GM10847 (cell line): ENCODE measurements around the gene TUBGCP6.

ENCODE experiments used
- POLR2A ChIP-seq: IDR thresholded peaks from 2 replicates; pipeline ENCODE4 v1.6.1; 2011; ENCODE audit not compliant: insufficient read length; ENCODE audit errors: extremely low read depth

TUBGCP6 gene

DNA sequence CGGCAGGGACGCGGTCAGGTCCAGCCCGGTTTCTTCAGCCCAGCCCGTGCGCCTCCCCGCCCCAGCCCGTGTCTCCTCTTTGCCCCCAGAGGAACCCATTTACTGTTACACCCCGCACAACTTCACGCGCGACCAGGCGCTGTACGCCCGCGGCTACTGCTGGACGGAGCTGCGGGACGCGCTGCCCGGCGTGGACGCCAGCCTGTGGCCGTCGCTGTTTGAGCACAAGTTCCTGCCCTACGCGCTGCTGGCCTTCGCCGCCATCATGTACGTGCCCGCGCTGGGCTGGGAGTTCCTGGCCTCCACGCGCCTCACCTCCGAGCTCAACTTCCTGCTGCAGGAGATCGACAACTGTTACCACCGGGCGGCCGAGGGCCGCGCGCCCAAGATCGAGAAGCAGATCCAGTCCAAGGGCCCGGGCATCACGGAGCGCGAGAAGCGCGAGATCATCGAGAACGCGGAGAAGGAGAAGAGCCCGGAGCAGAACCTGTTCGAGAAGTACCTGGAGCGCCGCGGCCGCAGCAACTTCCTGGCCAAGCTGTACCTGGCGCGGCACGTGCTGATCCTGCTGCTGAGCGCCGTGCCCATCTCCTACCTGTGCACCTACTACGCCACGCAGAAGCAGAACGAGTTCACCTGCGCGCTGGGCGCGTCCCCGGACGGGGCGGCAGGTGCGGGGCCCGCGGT lies 67.8 kb downstream of the TUBGCP6 start:
- TF ChIP-seq POLR2A, result no peak

DNA sequence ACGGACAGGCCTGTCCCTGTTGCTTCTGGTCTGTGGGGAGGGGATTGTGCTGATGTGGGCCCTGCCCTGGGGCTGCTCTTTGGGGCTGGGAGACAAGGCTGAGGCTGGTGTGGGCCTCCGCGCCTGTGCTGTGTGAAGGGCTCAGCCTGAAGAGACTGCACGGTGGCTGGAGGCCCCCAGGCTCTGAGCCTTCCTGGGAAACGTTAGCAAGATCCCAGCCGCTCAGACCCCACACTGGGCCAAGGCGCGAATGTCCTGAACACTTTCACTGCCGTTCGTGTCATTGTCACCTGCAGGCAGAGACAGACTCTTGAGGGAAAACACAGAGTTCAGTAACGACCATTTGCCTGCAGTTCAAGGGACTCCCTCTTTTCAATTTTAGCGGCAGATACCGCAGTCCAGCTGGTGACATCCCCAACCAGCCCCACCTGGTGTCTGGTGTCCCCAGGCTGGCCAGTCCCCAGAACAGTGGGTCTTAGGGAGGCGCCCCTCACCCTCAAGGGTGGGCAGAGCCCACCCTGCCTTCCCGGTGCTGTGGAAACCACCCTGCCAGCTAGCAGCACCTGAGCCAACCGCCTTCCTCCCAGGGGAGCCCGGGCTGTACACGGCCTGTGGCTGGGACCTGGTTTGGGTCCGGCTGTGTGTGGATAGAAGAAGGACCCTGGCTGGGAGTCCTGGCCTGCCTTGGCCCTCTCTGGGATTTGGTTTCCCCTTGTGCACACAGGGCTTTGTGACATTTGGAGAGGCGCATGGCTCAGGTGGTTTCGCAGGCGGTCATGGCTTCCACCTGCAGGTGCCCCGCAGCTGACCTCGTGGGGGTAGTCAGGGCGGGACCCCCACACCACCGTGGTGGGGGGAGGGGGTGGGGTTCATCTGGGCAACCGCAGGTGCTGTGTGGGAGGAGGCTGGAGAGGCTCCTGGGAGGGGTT lies 68.6 kb downstream of the TUBGCP6 start:
- no peak for TF ChIP-seq POLR2A

DNA sequence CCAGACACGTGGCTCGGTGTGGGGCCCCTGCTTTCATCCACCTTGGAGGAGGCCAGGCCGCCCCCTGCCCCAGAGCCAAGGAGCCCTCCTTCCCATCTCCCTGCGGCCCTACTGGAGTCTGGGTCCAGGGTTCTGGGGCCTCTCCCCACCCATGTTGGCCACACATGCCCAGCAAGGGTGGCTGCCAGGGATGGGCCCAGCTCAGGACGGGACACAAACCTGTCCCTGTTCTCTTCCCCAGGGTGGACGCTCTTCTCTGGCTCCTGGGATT lies 69.7 kb downstream of the TUBGCP6 start:
- no peak for TF ChIP-seq POLR2A

DNA sequence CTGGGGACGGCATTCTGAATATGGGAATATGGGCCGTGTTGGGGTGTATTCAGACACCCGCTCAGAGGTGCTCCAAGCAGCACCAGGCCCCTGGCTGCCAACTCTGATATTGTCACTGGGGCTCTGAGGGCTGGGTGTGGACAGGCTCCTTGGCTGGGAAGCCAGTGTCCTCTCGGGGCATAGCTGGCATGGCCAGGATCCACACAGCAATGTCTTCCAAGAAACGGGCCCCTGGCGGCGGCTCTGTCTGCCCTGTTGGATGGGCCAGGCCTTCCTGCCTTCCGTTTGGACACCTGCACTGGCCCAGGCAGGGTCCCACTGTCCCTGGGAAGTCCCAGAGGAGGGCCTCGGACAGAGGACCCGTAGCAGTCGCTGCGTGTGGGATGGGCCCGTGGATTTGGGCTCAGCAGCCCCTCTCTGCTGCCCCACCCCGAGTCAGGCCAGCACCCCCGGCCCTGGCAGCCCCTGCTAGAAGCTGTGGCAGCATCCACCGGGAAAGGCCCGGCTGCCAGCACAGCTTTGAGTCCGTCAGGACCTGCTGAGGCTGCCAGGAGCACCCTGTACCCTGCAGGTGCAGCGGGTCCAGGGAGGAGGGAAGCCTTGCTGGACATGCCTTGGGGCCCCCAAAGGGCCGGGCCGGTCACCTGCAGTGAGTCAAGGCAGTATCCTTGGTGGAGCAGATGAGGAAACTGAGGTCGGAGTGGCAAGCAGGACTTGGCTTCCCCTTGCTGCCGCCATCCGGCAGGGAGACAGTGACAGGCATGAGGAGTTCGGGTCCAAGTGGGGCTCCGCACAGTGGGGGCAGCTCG lies 70.2 kb downstream of the TUBGCP6 start:
- no peak for TF ChIP-seq POLR2A

GRCh38 chr22:50173983-50174355 lies 70.9 kb downstream of the TUBGCP6 start:
- no peak for TF ChIP-seq POLR2A

GRCh38 chr22:50173311-50173982 lies 71.4 kb downstream of the TUBGCP6 start:
- TF ChIP-seq POLR2A, result no peak

DNA sequence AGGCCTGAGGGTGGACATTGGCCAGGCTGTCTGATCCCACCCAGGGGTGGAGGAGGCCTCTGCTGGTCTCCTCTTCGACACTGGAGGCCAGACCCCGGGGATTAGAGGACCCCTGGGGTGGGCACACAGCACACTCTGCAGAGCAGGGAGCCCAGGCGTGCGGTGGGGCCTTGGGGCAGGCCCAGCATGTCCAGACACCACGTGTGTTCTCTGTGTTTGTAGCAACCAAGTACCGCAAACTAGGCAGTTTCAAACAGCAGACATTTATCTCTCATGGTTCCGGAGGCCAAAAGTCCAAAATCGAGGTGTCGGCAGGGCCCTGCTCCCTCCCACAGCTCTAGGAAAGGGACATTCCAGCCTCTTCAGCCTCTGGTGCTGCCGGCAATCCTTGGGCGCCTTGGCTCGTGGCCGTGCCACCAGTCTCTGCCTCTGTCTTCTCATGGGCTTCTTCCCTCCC lies 72.8 kb downstream of the TUBGCP6 start:
- TF ChIP-seq POLR2A, result no peak

DNA sequence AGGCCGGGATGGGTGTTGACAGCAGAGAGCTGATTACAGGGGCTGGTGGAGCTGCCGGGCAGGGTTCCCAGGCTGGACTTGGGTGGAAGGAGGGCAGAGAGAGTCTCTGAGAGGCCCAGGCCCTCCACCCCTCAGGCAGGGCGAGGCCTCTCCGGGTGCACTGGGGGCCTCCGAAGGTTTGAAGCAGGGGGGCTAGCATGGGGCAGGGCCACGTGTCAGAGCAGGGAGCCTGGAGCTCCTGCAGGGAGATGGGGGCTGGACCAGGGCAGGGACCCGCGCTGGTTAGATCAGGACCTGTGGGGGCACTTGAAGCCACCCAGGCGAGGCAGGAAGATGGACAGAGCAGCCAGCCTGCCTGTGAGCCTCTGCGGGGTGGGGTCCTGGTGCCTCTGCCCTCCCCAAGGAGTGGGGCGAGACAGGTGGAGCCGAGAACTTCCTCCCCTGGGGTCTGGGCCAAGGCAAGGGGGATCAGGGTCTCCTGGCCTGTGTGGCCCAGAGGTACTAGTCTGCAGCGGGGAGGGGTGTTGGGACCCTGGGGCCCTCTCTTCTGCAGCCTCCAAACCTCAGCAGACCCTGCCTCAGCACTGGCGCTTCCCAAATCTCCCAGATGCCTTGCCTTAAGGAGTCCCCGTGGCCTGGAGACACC lies 73.4 kb downstream of the TUBGCP6 start:
- TF ChIP-seq POLR2A, result no peak

DNA sequence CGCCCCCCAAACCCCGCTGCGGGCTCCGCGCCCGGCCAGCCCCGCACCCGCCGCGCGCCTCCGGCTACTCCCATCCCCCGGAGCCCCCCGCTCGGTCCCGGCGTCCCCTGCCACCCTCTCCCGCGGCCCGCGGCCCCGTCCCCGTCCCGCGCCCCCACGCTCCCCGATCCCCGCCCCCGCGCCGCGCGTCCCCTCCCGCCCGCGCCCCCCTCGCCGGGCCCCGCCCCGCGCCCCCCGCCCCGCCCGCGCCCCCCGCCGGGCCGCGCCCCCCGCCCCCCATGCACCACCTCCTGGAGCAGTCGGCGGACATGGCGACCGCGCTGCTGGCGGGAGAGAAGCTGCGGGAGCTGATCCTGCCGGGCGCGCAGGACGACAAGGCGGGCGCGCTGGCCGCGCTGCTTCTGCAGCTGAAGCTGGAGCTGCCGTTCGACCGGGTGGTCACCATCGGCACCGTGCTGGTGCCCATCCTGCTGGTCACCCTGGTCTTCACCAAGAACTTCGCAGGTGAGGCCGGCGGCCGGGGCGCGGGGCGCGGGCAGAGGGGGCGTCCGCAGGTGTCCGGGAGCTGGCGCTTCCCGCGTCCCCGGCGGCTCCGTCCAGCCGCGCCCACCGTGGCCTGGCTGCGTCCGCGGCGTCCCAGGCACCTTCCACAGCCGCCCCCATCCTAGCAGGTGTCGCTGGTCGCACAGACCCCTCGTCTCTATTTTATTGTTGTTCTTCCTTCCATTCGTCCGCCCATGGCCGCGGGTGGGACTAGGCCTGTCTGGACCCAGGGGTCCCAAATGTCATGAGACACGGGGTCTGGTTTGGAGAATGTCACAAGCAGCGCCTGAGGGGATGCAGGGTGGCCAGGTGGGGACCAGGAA lies 74.1 kb downstream of the TUBGCP6 start, which contains the start of gene PANX2:
TSS of gene PANX2 (plus strand) at position 279 of the 866 bp plus-strand sequence. CDS start at position 279, 0 bp downstream.
- no peak for TF ChIP-seq POLR2A

DNA sequence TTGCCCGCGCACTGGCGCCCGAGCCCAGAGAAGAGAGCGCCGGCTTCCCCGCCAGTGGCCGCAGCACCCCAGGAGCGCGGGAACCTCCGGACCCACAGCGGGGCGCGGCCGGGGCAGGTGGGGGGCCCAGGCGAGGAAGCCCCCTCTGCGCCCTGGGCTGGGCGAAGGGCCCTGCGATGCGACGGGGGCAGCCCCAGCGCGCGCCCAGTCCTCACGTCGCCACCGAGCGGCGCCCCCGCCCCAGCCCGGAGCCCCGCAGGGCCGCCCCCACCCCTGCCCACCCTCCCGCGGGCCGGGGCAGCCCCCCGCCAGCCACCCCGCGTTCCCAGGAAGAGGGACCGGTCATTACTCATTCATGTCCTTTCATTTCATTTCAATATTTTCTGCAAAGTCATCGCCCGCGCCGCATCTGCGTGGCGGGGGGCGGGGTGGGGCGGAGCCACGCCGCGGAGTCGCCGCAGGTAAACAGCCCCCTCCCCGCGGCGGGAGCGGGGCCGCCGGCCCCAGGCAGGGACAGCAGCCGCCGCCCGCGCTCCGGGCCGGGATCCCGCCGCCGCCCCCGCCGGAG lies 75.0 kb downstream of the TUBGCP6 start:
- no peak for TF ChIP-seq POLR2A

DNA sequence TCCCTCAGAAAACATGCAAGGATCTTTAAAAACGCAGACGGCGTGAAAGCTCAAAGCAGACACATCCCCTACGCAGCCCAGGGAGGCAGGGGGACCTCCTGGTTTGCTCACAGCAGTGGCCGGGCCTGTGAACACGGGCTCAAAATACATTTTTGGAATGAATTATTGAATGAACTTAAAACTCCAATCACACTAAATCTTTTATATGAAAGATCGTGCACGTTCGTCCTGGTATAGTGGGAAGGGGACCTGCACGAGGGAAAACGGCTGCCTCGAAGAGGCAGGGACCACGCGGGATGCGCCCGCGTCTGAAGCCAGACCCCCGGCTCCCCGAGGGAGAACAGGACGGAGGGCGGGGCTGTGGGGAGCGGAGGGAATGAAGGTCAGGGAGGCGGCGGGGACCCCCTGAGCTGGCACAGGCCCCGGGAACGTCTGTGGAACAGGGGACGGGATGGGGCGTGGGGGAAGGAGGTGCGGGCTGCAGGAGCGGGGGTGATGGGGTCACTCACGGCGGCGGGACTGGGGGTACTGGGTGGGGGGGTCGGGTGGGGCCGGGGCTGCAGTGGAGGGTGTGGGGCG lies 75.6 kb downstream of the TUBGCP6 start:
- no peak for TF ChIP-seq POLR2A

DNA sequence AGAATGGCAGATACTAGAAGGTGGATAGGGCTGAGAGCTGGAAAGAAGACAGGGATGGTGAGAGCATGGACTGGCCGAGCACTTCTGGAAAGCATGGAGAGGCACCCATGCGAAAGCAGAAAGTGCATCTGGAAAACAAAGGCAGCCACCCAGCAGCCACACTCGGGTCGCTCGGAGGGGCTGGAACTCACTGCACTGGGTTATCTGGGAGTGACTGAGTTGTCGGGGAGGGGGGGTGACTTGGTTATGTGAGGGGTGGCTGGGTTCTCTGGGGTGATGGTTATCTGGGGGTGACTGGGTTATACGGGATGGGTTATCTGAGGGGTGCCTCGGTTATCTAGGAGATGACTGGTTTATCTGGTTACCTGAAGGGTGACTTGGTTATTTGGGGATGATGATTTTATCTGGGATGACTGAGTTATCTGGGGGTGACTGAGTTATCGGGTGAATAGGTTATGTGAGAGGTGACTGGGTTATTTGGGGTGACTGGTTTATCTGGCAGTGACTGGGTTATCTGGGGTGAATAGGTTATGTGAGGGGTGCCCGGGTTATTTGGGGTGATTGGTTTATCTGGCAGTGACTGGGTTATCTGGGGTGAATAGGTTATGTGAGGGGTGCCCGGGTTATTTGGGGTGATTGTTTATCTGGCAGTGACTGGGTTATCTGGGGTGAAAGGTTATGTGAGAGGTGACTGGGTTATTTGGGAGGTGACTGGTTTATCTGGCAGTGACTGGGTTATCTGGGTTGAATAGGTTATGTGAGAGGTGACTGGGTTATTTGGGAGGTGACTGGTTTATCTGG lies 76.9 kb downstream of the TUBGCP6 start:
- no peak for TF ChIP-seq POLR2A
